ENCODE measurements around the gene HACD1. TPM values are rescaled to one million over a fixed set of nuclear protein-coding genes. Genes with fewer than 3 reads are reported as not detected.

The HACD1 gene
- total and polyA plus RNA-seq, 2 experiments from 2014 or later: 14.8 to 38.8 TPM

- TF ChIP-seq EZH2phosphoT487 (IDR thresholded peaks at IDR 0.05; ENCODE audit: low read depth, severe bottlenecking, unreplicated experiment): no peak
- no peak for TF ChIP-seq EZH2 (IDR thresholded peaks at IDR 0.05; ENCODE audit: borderline replicate concordance)
- no peak for TF ChIP-seq CTCF (IDR thresholded peaks at IDR 0.05; ENCODE audit: poor library complexity)
- H3K27me3 ChIP-seq: no peaks in the 10 kb centered on the region
- no peaks in the 10 kb centered on the region for H3K9me2 ChIP-seq (replicated peaks; ENCODE audit: insufficient read depth)
- H2AFZ ChIP-seq: no peak overlapping the region
- H3K27ac ChIP-seq: no peak overlapping the region
- no peak overlapping the region for H3K4me2 ChIP-seq
- no peaks in the 10 kb centered on the region for H3K36me3 ChIP-seq (replicated peaks; ENCODE audit: insufficient read depth, low read depth)
- no peak for DNase-seq (ENCODE audit: low spot score)
- no peak overlapping the region for H3K4me3 ChIP-seq
- H4K20me1 ChIP-seq (ENCODE audit: insufficient read depth, poor library complexity, severe bottlenecking): no peaks in the 10 kb centered on the region
- no peaks in the 10 kb centered on the region for H3K4me1 ChIP-seq (ENCODE audit: insufficient read depth)
- no peaks in the 10 kb centered on the region for H3K9me3 ChIP-seq (ENCODE audit: low read depth)
- H3K79me2 ChIP-seq: no peaks in the 10 kb centered on the region
- 75% methylated on average over 3 of the region's 3 CpGs for WGBS (ENCODE audit: low lambda C conversion rate, missing lambda C conversion rate)
These were observed 40.4 kb downstream of the HACD1 start for GRCh38 chr10:17576768-17577167.

GRCh38 chr10:17564911-17565310, 52.3 kb downstream of the HACD1 start:
- Histone ChIP-seq H3K9me3 (ENCODE audit: low read depth) (no peaks in the 10 kb centered on the region), H3K9me2 (replicated peaks; ENCODE audit: insufficient read depth) (no peaks in the 10 kb centered on the region), H4K20me1 (ENCODE audit: insufficient read depth, poor library complexity, severe bottlenecking) (no peaks in the 10 kb centered on the region), H3K36me3 (replicated peaks; ENCODE audit: insufficient read depth, low read depth) (no peaks in the 10 kb centered on the region), H3K27ac (no peak overlapping the region), H3K27me3 (no peaks in the 10 kb centered on the region), H3K4me2 (no peak overlapping the region), H3K79me2 (no peaks in the 10 kb centered on the region), H3K4me3 (no peak overlapping the region), H3K4me1 (ENCODE audit: insufficient read depth) (no peaks in the 10 kb centered on the region), H2AFZ (no peak overlapping the region)
- 67% methylated on average over 3 of the region's 3 CpGs for WGBS (ENCODE audit: low lambda C conversion rate, missing lambda C conversion rate)
- TF ChIP-seq EZH2 (IDR thresholded peaks at IDR 0.05; ENCODE audit: borderline replicate concordance) (no peak), CTCF (IDR thresholded peaks at IDR 0.05; ENCODE audit: poor library complexity) (no peak), EZH2phosphoT487 (IDR thresholded peaks at IDR 0.05; ENCODE audit: low read depth, severe bottlenecking, unreplicated experiment) (no peak)
- DNase-seq (ENCODE audit: low spot score): no peak

GRCh38 chr10:17563452-17563851, 53.7 kb downstream of the HACD1 start:
- Histone ChIP-seq H3K9me3 (ENCODE audit: low read depth) (no peaks in the 10 kb centered on the region), H3K36me3 (replicated peaks; ENCODE audit: insufficient read depth, low read depth) (no peaks in the 10 kb centered on the region), H4K20me1 (ENCODE audit: insufficient read depth, poor library complexity, severe bottlenecking) (no peaks in the 10 kb centered on the region), H3K4me2 (no peak overlapping the region), H3K9me2 (replicated peaks; ENCODE audit: insufficient read depth) (no peaks in the 10 kb centered on the region), H2AFZ (no peak overlapping the region), H3K4me1 (ENCODE audit: insufficient read depth) (no peaks in the 10 kb centered on the region), H3K4me3 (no peak overlapping the region), H3K27me3 (no peaks in the 10 kb centered on the region), H3K27ac (no peak overlapping the region), H3K79me2 (no peaks in the 10 kb centered on the region)
- TF ChIP-seq EZH2 (IDR thresholded peaks at IDR 0.05; ENCODE audit: borderline replicate concordance) (no peak), CTCF (IDR thresholded peaks at IDR 0.05; ENCODE audit: poor library complexity) (no peak), EZH2phosphoT487 (IDR thresholded peaks at IDR 0.05; ENCODE audit: low read depth, severe bottlenecking, unreplicated experiment) (no peak)
- DNase-seq (ENCODE audit: low spot score): no peak
- WGBS (ENCODE audit: low lambda C conversion rate, missing lambda C conversion rate): 90% methylated on average over 4 of the region's 4 CpGs

- Histone ChIP-seq H3K4me3 (no peak overlapping the region), H3K9me3 (ENCODE audit: low read depth) (no peaks in the 10 kb centered on the region), H3K27ac (no peak overlapping the region), H4K20me1 (ENCODE audit: insufficient read depth, poor library complexity, severe bottlenecking) (no peaks in the 10 kb centered on the region), H3K4me1 (ENCODE audit: insufficient read depth) (no peaks in the 10 kb centered on the region), H3K27me3 (no peaks in the 10 kb centered on the region), H2AFZ (no peak overlapping the region), H3K36me3 (replicated peaks; ENCODE audit: insufficient read depth, low read depth) (no peaks in the 10 kb centered on the region), H3K9me2 (replicated peaks; ENCODE audit: insufficient read depth) (no peaks in the 10 kb centered on the region), H3K79me2 (no peaks in the 10 kb centered on the region), H3K4me2 (no peak overlapping the region)
- DNase-seq (ENCODE audit: low spot score): no peak
- WGBS (ENCODE audit: low lambda C conversion rate, missing lambda C conversion rate): 65% methylated on average over 8 of the region's 8 CpGs
- TF ChIP-seq EZH2 (IDR thresholded peaks at IDR 0.05; ENCODE audit: borderline replicate concordance) (no peak), CTCF (IDR thresholded peaks at IDR 0.05; ENCODE audit: poor library complexity) (no peak), EZH2phosphoT487 (IDR thresholded peaks at IDR 0.05; ENCODE audit: low read depth, severe bottlenecking, unreplicated experiment) (no peak)
These were observed 54.6 kb downstream of the HACD1 start for GRCh38 chr10:17562614-17563013.
